ACC112 (cell line): ENCODE data around the gene ROCK1.
"Not testable (repeated sequence)": the region's sequence is repeated elsewhere in the genome, so short reads cannot be mapped to it uniquely, and the experiment has no call there.

ENCODE experiments used
- H2AFZ ChIP-seq: fragments of 200-600 bp; sonication (generic); one replicate; pipeline ENCODE4 v1.6.0; 2017; ENCODE audit warnings: antibody characterized with exemption, low read length; ENCODE audit not compliant: unreplicated experiment
- H3K27ac ChIP-seq: fragments of 200-600 bp; sonication (generic); 2 replicates; pipeline ENCODE4 v1.5.1; 2014; ENCODE audit warnings: low read depth, mild to moderate bottlenecking, antibody characterized with exemption, low read length, moderate library complexity
- H3K27me3 ChIP-seq: fragments of 200-600 bp; sonication (generic); 2 replicates; pipeline ENCODE4 v1.6.1; 2014; ENCODE audit warnings: mild to moderate bottlenecking, antibody characterized with exemption, low read length, moderate library complexity, mixed read lengths; ENCODE audit not compliant: insufficient read depth
- H3K36me3 ChIP-seq: fragments of 200-600 bp; sonication (generic); 2 replicates; pipeline ENCODE4 v1.6.1; 2016; ENCODE audit warnings: mild to moderate bottlenecking, antibody characterized with exemption, low read length, moderate library complexity, mixed read lengths; ENCODE audit not compliant: insufficient read depth
- H3K4me1 ChIP-seq: fragments of 200-600 bp; sonication (generic); one replicate; pipeline ENCODE4 v1.6.1; 2016; ENCODE audit warnings: low read length, mixed read lengths; ENCODE audit not compliant: insufficient read depth, unreplicated experiment, control insufficient read depth
- H3K4me3 ChIP-seq: fragments of 200-600 bp; sonication (generic); 2 replicates; pipeline ENCODE4 v1.5.1; 2014; ENCODE audit warnings: mild to moderate bottlenecking, low read depth, low read length
- H3K79me2 ChIP-seq: fragments of 200-600 bp; sonication (generic); one replicate; pipeline ENCODE4 v1.6.0; 2016; ENCODE audit warnings: low read length; ENCODE audit not compliant: control insufficient read depth, unreplicated experiment, insufficient read depth

Gene ROCK1

DNA sequence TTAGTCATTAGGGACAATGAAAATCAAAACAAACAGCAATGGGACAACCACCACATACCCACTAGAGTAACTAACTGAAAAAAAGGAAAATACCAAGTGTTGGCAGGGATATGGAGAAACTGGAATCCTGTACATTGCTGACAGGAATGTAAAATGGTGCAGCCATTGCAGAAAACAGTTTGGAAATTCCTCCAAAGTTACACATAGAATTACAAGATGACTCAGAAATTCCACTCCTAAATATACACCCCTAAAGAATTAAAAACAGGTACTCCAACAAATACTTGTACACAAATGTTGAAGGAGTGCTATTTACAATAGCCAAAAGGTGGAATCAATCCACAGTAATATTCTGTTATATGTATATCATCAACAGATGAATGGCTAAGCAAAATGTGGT is 110.9 kb downstream of the ROCK1 start:
- Histone ChIP-seq H3K27ac (peak overlapping the region; percentile 61), H3K79me2 (peaks cover 36% of the 10 kb centered on the region), H3K4me1 (peaks cover 30% of the 10 kb centered on the region), H3K36me3 (peaks cover 11% of the 10 kb centered on the region; the same call in 1 of the 2 replicates), H2AFZ (no peak overlapping the region), H3K4me3 (no peak overlapping the region), H3K27me3 (no peaks in the 10 kb centered on the region)

DNA sequence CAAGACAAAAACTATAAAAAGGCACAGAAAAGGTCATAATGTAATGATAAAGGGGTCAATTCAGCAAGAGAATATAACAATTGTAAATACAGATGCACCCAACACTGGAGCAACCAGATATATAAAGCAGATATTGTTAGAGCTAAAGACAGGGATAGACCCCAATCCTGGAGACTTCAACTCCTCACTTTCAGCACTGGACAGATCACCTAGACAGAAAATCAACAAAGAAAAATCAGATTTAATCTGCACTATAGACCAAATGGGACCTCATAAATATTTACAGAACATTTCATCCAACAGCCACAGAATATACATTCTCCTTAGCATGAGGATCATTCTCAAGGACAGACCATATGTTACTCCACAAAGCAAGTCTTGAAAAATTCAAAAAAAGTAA is 114.2 kb downstream of the ROCK1 start:
- Histone ChIP-seq H3K79me2 (peaks cover 29% of the 10 kb centered on the region), H3K27ac (no peak overlapping the region), H3K4me1 (peaks cover 11% of the 10 kb centered on the region), H3K27me3 (no peaks in the 10 kb centered on the region), H2AFZ (no peak overlapping the region), H3K4me3 (no peak overlapping the region), H3K36me3 (peaks cover 8% of the 10 kb centered on the region; the same call in 1 of the 2 replicates)

DNA sequence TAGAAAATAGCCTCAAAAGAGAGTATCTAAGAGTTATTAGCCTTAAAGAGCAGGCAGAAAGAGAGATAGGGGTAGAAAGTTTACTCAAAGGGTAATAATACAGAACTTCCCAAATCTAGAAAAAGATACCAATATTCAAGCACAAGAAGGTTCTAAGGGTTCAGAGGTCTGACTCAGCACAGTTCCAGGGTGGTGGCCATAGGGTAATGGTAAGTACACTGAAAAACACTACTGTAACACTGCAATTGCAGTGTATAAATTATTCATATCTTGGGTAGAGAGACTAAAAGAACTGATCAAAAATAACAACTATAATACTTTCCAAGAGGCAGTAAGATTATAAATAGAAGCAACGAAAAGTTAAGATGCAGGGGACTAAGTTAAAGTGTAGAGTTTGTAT is 115.2 kb downstream of the ROCK1 start:
- Histone ChIP-seq H2AFZ (no peak overlapping the region), H3K27ac (no peak overlapping the region), H3K36me3 (peaks cover 14% of the 10 kb centered on the region; the same call in 1 of the 2 replicates), H3K27me3 (no peaks in the 10 kb centered on the region), H3K4me1 (peaks cover 11% of the 10 kb centered on the region), H3K4me3 (no peak overlapping the region), H3K79me2 (peaks cover 29% of the 10 kb centered on the region)

DNA sequence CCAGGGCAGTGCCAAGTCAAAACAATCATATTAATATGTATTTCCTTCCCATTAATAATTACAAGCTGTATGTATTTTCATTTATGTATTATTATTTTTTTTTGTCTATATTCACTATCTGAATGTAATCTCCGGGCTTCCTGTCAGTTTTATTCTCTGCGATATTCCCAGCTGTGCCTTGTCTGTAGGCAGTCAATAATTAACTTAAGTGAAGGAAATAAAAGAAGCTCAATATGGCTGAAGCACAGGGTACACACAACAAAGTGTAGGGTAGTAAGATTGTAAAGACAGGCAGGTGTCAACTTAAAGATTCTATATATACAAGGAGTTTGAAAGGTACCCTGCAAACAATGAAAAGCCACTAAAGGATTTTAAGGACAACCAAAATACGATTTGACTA is 122.9 kb downstream of the ROCK1 start:
- Histone ChIP-seq H3K36me3 (peaks cover 16% of the 10 kb centered on the region; the same call in 1 of the 2 replicates), H2AFZ (no peak overlapping the region), H3K4me1 (no peaks in the 10 kb centered on the region), H3K79me2 (no peaks in the 10 kb centered on the region), H3K27ac (no peak overlapping the region), H3K4me3 (no peak overlapping the region), H3K27me3 (no peaks in the 10 kb centered on the region)

DNA sequence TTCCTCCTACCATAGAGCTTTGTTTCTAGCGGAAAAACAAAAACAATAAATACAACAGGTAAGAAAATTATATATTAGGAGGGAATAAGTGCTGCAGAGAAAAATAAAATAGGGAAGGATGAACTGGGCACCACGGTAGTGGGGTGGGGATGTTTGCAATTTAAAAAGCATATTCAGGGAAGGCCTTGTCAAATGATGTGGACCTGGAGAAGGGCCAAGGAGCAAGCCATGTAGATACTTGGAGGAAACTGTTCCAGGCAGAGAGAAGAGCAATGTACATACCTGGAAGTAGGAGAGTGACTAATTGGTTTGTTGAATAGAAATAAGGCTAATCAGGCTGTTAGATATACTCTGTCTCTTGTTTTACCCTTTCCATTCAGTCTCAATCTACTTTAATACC is 136.5 kb downstream of the ROCK1 start:
- Histone ChIP-seq H3K4me1 (no peaks in the 10 kb centered on the region), H3K27ac (no peak overlapping the region), H3K27me3 (no peaks in the 10 kb centered on the region), H3K79me2 (no peaks in the 10 kb centered on the region), H3K4me3 (no peak overlapping the region), H2AFZ (no peak overlapping the region), H3K36me3 (peaks cover 37% of the 10 kb centered on the region)

DNA sequence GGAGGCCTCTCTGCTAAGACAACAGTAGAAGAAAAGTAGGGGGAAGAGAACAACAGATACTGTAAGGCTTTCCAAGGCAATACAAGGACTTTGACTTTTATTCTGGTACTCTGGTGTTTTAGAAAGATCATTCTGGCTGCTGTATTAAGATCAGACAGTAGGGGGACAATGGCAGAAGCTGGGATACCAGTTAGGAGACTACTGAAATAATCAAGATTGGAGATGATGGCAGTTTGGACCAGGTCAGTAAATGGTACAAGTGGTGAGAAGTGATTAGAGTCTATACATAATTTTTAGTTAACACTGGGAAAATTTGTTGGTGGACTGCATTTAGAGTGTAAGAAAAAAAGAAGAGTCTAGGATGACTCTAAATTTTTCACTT is 139.7 kb downstream of the ROCK1 start:
- no peaks in the 10 kb centered on the region for H3K27me3 ChIP-seq
- H3K27ac ChIP-seq = no peak overlapping the region
- no peak overlapping the region for H3K4me3 ChIP-seq
- H3K79me2 ChIP-seq = no peaks in the 10 kb centered on the region
- H3K4me1 ChIP-seq = no peaks in the 10 kb centered on the region
- H3K36me3 ChIP-seq = peaks cover 27% of the 10 kb centered on the region
- no peak overlapping the region for H2AFZ ChIP-seq

DNA sequence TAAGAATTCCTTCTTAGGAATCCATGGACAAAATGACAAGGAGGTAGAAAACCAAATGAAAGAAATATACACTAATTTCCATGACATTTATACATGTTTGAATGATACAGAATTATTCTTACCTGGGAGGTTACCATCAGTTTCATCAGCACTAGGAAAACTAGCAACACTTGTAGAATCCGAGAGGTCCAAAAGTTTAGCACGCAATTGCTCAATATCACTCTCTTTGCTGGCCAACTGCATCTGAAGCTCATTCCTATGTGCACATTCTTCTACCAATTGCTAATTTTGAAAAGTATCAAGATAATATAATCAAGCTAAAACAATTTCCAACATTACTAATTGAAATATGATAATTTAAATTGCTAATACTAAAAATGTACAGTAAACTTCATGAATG is 144.8 kb downstream of the ROCK1 start:
- Histone ChIP-seq H3K4me3 (no peak overlapping the region), H2AFZ (no peak overlapping the region), H3K79me2 (no peaks in the 10 kb centered on the region), H3K27me3 (no peaks in the 10 kb centered on the region), H3K36me3 (peaks cover 24% of the 10 kb centered on the region; the same call in 1 of the 2 replicates), H3K27ac (no peak overlapping the region), H3K4me1 (no peaks in the 10 kb centered on the region)

DNA sequence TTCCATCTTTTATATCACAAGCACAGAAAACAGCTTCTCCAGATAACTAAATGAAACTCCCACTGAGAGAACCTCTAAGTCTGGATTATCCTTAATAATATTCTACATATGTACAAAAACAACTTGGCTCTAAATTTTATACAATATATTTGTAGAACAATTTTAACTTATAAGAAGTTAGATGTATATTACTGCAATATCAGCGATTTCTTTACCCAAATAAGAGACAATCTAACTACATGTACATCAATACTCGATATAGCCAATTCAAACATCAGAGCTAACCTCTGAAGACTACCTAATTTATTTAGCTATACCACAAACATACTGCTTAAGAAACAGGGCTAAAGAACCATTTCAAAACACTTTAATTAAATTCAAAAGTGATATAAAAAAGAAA is 148.6 kb downstream of the ROCK1 start:
- Histone ChIP-seq H3K36me3 (peaks cover 11% of the 10 kb centered on the region; the same call in 1 of the 2 replicates), H3K27ac (no peak overlapping the region), H3K27me3 (no peaks in the 10 kb centered on the region), H3K79me2 (no peaks in the 10 kb centered on the region), H2AFZ (no peak overlapping the region), H3K4me1 (no peaks in the 10 kb centered on the region), H3K4me3 (no peak overlapping the region)

DNA sequence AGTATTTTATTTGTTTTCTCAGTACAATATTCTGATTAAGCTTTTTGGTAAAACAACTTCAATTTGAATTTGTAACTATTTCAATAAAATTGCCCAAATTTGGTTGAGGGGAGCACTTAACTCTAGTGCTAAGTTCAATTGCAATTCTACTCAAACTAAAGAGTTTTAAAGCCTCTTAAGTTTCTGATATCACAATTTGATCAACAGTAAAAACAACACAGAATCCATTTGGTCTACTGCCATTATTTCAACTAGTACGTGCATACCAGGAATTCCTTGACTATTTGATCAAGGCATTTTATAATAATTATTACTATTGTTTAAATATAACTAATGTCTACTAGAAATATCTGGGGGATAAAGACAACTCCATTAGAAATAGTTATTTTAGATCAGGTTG is 150.9 kb downstream of the ROCK1 start:
- Histone ChIP-seq H3K27me3 (no peaks in the 10 kb centered on the region), H3K4me1 (no peaks in the 10 kb centered on the region), H3K27ac (no peak overlapping the region), H3K4me3 (no peak overlapping the region), H2AFZ (no peak overlapping the region), H3K36me3 (no peaks in the 10 kb centered on the region; the same call in 1 of the 2 replicates), H3K79me2 (no peaks in the 10 kb centered on the region)

DNA sequence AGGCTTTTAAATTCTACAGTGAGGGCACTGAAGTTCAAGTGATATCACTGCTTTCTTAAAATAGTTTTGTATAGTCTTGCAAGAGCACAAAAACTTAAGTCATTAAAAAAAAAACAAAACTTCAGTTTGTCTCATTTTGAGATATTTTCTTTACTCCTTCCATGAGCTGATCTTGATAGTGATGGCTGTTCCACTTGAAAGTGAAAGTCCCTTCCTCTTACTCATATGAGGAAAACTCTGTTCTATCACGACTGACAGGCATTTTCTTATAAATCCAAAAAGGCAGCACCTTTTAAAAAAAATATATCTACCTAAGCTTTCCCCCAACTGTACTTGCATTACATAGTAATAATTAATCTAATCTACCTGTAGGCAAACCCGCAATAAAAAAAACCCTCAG is 160.8 kb downstream of the ROCK1 start:
- H3K4me3 ChIP-seq, H3K79me2 ChIP-seq: not testable (repeated sequence)

More for the DNA sequence above, 160.8 kb downstream of the ROCK1 start:
- not testable (repeated sequence) for H3K27ac ChIP-seq, H3K36me3 ChIP-seq, H2AFZ ChIP-seq, H3K27me3 ChIP-seq, H3K4me1 ChIP-seq
